Astrocyte (in vitro differentiated cells and primary cell): ENCODE data around the gene EIF5A2.

Source experiments
- EZH2 ChIP-seq: IDR thresholded peaks from 2 replicates; pipeline ENCODE4 v1.6.1; 2012; ENCODE audit warnings: mild to moderate bottlenecking, low read length, inconsistent platforms; ENCODE audit not compliant: insufficient read depth
- TF ChIP-seq, protein P1 (sequence below): IDR thresholded peaks from 2 replicates; pipeline ENCODE4 v1.5.1; 2011; ENCODE audit warnings: low read depth, mild to moderate bottlenecking, inconsistent platforms, low read length, moderate library complexity; ENCODE audit not compliant: insufficient read depth

GRCh38 chr3:170910542-170910941 lies 2.1 kb upstream of the EIF5A2 start:
- TF ChIP-seq, protein P1, sequence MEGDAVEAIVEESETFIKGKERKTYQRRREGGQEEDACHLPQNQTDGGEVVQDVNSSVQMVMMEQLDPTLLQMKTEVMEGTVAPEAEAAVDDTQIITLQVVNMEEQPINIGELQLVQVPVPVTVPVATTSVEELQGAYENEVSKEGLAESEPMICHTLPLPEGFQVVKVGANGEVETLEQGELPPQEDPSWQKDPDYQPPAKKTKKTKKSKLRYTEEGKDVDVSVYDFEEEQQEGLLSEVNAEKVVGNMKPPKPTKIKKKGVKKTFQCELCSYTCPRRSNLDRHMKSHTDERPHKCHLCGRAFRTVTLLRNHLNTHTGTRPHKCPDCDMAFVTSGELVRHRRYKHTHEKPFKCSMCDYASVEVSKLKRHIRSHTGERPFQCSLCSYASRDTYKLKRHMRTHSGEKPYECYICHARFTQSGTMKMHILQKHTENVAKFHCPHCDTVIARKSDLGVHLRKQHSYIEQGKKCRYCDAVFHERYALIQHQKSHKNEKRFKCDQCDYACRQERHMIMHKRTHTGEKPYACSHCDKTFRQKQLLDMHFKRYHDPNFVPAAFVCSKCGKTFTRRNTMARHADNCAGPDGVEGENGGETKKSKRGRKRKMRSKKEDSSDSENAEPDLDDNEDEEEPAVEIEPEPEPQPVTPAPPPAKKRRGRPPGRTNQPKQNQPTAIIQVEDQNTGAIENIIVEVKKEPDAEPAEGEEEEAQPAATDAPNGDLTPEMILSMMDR: no peak
- TF ChIP-seq EZH2: no peak
